ENCODE results near the gene MOB3B.

Gene MOB3B

DNA sequence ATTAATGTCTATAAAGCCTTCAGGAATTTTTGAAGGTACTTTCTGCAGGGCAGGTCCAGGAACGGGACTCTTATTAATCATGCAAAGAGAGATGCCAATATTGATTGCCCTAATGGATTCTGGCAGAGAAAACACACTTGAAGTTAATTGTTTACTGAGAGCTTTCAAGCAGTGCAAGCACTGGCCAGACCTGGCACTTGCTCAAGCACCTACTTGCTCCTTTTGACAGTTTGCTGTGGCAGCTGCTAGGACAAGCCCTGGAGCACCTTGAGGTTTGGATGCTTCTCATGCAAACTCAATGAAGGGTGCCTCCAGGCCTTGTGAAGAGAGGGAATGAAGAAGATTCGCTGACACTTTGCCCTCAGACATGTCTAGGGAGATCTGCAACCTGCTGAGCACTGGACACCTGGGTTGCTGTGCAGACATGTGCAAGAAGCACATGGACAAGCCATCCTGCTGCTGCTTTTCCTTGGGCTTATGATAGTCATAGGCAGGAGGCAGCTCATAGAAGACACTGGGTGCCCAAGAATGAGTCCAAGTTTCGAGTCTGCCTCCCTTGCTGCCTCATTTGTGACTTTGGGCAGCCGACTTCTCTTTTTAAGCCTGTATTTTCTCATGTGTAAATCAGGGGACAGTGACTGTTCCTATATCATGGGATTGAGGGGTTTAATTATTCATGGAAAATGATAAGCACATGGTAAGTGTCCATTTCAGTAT lies 143.8 kb downstream of the MOB3B start:
- no peak for DNase-seq

DNA sequence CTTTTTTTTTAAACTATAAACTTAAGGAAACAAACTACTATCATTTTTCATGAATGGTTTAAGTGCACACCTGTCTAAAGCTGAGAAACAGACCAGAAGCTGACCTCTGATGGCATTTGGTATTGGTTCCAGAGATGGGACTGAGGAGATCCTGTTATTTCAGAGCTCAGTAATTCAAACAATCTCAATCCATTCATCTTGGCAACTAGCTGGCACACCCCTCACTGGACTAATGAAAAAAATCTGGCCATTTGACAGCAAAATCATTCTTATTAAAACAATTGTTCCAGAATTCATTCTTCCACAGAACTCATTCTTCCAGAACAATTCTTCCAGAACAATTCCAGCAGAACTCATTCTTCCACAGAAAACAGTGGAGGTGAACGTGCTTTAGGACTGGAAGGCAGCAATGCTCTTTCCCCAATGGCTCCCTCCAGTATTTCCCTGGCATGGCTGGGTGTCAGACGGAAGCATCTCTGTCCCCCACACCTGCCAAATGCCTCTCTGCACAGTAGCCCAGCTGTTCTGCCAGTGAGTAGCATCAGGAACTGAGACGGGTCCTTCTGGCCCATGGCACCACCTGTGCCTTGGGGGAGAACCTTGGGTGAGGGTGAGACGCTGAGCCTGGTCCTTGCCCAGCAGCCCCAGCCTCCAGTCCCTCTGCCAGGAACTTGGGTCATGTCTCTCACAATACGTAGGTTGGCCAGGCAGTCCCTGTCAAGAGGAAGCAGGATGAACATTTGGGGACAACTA lies 145.2 kb downstream of the MOB3B start:
- no peak for DNase-seq

DNA sequence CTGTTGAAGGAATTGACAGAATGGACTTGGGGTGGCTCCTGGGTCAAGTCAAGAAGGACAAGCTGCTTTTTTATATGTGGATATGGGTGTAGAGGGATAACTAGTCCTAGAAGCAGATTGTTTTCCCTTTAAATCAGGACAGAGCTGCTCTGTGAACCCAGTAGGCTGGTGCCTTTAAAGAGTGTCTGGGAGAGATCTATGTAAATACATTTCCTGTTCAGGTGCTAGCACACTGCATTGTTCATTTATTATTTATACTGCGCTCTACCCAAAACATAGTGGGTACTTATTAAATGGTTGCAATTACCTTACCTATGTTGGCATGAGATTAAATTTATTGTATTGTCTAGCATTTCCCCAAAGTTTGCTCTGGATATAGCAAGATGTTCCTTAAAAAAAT lies 146.1 kb downstream of the MOB3B start:
- no peak for DNase-seq

DNA sequence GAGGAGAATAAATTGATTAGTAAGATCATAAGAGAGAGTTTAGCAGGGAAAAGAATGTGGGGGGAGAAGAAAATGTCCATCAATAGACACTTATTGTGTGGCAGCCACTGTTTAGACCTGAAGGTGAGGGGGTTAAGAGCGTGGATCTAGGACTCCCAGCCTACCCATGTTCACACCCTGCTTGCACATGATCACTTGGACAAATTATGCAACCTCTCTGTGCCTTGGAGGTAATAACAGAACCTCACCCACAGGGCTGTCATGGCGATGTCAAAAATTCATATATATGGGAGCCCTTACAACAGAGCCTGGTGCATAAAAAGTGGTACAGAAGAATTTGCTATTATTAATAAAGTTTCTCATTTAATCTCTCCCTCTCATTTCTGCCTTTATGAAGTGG lies 146.6 kb downstream of the MOB3B start:
- DNase-seq: no peak

DNA sequence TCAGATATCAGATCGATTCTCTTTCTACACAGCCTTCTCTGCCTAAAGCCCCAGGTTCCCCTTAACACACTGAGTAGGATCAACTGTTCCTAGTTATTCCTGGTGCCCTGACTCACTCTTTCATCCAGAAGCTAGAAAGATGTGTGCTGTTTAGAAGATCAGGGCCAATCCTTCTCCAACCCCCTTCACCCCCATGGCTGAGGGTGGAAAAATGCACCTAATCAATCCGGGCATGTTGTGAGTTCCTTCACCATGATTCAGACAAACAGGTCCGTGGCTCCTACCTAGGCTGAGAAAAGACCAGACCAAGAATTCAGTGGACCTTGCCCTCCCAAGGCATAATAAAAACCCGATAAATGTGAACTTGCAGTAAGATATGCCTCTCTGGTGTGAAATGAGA lies 147.3 kb downstream of the MOB3B start:
- no peak for DNase-seq

DNA sequence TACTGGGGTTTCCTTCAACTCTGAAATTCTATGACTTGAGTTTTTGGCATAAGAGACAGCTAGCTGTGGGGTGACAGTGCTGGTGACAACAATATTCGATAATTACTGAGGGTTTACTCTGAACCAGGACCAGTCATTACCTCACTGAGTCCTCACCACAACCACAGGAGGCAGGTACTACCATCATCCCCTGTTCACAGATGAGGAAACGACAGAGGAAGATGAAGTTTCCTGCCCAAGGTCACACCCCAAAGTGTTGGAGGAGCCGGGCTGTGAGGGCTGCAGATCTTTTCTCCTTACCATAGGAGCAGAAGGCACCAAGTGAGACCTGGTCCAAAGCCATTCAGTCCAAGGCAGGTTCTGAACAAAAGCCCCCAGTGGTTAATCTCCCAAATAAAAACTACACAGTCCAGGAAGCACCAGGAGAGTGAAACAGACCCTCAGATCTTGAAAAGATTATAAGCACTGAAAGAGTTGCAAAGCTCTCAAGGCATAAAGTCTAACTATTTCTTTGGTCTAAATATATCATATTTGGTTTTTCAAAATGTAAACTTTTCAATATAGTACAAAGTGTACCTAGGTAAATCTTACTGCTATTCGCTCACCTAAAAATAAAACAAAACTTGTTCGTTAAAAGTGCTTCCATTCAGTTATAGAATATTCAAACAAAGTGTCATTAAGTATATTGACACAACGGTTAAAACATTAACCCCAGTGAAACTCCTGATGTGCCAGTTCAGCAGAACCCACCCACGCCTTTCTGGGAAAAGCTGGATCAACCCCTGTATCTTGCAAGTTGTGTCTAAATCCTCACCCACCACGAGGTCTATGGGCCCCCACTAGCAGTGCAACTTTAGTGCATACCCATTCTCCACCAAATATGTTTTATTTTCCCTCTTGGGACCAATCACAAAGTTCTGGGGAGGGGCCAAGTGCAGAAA lies 150.0 kb downstream of the MOB3B start:
- no peak for DNase-seq

DNA sequence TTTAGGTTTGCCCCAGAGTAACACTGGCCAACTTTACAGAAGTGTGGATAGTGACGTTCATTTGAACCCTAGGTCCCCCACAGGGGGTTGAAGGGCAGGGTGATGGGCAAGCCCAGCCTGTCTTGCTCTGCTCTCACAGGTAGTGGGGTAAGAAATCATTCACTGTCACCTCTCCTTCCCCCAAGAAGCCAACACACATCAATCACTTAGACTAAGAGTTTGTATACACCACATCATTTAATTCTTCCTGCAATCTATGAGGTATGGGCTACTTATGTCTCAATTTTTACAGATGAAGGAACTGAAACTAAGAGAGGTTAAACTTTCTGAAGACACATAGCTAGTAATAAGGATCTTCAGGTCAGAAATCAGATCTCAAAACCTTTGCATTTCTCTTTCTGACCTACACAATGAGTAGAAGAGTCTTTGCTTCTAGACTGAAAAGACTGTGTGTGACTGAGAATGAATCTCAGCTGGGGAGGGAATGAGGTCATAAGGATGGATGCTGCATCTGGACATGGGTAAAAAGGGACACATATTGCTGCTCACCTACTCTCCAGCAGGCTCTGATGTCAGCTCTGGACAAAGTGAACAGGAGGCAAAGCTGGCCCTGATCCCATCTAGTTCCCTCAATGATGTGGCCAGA lies 151.7 kb downstream of the MOB3B start:
- no peak for DNase-seq

DNA sequence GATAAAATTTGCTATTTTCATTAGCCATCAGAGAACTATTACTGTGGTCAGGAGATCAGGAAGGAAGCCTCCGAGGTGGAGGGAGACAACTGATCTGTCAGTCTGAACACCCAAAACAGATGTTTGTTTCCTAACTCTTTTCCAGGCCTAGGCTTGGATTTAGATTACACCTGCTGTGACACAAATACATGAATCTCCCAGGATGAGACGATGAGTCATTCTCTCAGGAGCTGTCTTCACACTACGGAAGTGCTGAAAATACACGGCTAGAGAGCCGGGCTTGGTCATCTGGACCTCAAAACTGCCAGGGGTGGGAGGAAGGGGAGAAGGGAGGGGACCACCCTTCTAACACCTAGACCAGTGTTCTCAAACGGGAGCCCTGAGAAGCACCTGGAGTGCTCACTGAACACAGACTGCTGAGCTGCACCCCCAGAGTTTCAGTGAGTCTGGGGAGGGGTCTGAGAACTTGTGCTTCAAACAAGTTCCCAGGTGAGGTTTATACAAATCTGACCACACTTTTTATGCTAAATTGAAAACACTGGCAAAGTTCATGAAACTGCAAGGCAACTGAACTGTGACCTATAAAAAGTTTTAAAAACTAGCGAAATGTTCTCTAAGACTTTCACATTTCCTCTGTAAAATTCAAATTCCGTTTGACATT lies 152.3 kb downstream of the MOB3B start:
- no peak for DNase-seq

DNA sequence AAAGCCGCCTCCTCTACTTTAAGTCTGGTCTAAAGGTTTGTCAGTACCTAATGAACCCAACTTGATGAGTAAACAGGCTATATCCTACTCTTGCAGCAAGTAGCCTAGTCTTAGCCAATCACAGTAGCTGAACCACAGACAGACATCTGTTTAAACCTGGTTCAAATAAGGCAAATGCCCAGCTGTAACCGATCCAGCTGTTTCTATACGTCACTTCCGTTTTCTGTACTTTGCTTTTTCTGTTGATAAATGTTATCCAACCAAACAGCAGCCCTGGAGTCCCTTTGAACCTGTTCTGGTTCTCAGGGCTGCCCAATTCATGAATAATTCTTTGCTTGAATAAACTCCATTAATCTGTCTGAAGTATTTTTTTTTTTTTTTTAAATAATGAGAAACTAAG lies 155.8 kb downstream of the MOB3B start:
- DNase-seq: no peak

DNA sequence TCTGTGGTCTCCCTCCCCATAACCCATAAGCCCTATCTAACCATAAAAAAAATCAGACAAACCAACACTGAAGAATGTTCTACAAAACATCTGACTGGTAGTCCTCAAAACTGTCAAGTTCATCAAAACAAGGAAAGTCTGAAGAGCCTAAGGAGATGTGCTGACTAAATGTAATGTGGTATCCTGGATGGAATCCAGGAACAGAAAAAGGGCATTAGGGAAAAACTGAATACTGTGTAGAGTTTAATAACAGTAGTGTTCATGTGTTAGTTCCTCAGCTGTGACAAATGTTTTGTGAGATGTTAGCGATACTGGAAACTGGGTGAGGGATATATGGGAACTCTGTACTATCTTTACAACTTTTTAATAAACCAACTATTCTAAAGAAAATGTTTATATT lies 157.0 kb downstream of the MOB3B start:
- DNase-seq: no peak

DNA sequence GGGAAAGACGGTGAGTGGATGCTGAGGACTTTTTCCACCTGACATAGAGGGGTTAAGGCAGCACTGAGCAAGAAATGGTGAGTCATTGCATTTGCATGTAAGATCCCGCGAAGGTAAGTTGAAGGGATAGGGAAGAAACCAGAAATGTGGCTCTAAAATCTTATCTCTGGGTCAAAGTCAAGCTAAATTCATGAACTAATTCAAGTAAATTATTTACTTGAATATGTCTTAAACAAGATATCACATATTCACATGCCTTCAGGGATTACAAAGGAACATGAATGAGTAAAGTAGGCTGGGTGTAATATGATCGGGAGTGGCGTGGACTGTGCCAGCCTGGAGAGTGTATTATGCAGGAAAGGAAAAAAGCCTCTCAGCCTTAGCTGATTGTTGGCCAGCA lies 158.2 kb downstream of the MOB3B start:
- DNase-seq: no peak

DNA sequence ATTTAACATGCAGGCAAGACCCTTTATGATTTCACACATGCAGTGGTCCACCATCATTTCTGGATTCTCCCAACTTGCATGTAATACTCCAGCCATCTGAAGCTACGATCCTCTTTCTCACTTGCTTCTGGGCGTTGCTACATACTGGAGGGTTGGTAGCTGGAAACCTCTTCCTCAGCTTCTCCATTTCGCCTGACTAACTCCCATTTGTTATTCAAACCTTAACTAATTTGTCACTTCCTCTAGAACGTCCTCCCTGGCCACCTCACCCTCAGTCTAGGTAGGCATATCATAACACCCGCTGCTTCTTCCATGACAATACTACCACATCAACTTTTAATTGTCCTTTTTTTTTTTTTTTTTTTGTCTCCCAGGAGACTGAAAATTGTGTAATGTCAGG lies 160.0 kb downstream of the MOB3B start:
- DNase-seq: no peak

DNA sequence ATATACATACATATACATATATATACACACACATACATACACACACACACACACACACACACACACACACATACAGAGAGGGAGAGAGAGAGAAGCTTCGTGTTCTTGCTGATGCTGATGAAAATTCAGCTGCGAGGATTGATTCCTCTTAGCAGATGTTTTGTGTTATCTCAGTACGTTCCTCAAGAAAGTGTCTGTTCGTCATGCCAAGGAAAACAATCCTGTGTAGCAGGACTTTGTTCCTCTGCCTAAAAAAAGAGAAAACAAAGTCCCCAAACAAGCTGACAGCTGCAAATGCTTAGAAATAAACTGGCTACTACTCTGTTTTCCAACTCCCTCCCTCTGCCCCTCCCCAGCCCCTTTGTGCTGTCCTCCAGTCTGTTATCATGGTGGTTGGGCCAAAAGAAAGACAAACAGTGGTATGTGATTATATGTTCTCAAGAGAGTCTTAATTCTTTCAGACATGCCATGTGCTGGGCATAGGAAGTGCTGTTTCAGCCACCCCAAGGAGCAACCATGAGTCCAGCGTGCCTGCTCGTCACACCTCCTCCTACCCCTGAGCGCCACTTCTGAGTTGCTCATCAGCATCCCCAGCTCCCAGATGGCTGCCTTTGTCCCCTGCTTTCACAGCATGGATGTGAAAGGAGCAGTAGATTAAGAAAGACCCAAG lies 161.2 kb downstream of the MOB3B start:
- no peak for DNase-seq

DNA sequence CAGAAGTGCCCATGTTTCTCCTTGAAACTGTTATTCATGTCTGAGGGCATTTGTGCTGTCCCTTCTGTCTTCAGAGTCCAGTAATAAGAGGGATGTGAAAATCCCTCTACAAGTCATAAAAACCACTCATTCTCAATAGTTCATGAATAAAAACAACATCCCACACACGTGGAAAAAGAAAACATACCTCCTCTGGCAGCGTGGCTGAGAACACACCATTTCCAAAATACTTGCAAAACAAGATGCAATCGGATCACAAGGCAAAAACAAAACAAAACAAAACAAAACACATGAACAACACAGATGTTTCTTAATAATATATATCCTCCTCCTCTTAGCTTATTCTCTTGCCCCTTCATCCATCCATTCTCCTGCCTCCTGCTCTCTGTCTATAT lies 161.7 kb downstream of the MOB3B start:
- DNase-seq: no peak

DNA sequence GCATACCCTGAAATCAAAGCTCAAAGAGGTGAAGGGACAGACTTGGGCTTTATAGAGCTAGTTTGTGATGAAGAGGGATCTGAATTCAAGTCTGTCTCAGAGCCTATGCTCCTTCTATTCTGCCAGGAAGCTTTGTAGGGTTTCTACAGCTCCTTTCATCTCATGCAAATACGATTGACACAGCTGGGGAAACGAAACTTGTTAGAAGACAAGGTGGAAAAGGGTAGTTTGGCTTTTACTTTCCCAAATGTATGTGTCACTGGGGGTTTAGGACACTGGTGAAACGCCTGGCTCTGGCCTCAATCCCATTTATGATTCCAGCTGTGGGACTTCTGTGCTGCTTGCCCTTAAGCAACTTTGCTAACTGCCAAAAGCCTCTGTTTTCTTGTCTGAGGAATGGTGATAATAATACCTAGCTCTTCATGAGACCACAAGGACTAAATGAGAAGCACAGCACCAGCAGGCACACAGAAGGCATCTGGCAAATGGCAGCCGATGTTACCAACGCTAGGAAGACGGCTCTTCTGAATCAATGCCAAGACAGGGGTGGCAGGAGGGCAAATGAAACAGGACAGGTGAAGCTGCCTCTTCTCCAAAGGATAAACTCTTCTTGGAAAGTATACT lies 162.3 kb downstream of the MOB3B start:
- DNase-seq: no peak

DNA sequence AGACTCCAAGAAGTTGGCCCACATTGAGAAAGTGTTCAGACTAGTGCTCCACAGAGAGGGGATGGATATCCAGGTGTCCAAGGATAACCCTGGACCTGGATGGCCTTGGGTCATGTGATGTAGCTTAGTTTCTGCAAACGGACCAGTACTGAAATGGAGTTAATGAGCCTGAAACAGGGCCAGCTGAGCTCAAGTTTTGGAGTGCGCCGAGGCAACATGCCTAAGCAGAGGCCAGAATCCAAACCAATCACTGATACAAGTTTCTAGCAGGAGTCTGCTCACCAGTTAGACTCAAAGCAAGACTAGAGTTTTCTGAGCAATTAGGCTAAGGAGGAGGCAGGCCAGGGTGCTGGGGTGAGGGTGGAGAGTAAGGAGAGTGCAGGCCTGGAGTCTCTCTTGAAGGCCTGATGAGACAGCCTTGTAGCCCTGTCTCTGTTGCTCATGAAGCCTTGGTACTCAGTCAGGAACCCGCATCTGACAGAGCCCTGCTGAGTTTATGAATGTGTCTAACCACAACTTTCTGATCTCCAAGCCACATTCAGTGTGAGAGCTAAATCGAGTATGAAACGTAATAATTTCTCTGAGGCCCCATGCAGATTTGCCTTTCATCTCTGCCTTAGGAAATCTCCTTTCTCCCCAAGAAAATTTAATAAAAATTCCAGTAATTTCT lies 163.8 kb downstream of the MOB3B start:
- no peak for DNase-seq

DNA sequence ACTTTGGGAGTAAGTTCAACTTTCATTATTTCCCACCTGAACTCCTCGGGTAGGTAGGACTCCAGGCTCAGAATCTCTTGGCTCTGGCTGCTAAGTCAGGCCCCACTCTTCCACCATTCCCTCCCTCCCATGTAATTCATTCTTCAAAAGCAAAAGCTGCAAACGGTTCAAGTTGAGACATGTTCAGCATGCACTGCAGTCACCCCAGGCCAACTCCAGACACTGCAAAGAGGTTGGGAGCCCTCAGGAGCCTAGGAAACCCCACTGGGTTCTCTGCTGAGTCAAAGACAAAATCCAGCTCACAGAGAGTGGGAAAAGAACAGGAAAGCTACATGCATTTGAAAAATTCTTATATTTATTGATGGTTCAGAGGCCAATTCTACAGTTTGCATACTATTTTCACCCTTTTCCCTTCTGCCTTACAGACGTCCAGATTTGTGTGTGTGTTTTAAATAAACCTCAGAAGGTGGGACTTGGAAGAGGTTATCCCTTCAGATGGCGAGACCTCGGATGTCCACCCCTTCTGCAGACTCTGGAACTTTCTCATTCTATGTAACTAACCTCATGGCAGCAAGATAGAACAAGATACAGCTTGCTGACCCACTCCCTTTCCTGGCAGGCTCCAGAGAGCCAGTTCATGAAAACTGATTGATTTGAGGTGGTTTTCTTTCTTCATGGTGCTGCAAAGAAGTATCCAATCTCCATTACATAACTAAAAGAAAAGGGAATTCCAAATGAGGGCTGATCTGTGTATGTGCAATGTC lies 167.0 kb downstream of the MOB3B start:
- DNase-seq: no peak

DNA sequence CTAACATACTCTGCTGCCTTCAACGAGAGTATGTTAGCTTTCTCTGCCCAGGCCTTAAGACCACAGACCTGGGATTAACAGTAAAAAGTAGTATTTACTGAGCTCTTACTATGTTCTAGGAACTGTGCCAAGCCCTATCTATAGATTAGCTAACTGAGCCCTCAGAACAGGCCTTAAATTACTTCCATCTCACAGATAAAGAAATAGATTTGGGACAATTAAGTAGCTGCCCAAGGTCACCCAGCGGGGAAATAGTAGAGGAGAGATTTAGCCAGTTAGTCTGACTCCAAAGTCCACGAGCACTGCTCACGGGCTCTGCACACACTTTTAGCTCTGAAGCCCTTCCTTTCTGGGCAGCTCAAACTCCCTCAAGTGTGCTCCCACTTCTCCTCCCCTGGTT lies 168.1 kb downstream of the MOB3B start:
- no peak for DNase-seq

DNA sequence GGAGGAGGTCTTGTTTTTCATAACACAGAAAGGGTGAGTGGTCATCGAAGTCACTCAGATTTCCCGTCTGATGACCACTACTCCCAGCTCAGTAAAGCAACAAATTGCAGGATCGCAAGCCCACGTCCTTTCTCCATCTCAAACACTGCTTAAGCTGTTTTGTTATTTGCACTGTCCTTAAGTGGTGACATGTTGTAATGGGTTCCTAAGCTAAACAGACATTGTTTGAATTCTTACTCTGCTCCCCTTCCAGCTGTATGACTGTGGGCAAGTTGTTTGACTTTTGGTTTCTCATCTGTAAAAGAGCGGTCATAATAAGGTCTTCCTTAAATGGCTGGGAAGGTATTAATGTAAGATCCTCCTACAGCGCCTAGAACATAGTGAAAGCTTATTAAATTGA lies 169.9 kb downstream of the MOB3B start:
- DNase-seq: no peak

DNA sequence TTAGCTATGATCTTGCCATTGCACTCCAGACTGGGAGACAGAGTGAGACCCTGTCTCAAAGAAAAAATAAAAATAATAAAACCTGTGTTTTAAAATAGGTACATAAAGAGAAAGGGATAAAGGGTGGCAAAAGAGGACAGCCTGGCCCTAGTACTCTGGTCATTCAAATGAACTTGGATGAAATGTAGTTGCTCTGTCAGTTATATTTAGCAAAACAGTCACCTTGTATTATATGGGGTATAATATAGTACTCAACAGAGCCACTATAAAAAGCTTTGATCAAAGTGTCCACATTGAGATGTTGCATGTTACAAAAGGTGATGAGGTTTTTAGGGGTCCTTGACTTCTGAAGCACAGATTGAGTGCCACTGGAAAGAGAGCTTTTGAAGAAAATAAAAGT lies 171.6 kb downstream of the MOB3B start:
- DNase-seq: no peak
